22Rv1 (cell line): ENCODE results near the gene ZNF8.

Experiments
- CTCF ChIP-seq: fragments of 450-650 bp; IDR thresholded peaks from 2 replicates; pipeline ENCODE4 v1.5.1; 2017; ENCODE audit warnings: mild to moderate bottlenecking
- ZFX ChIP-seq: fragments of 450-650 bp; IDR thresholded peaks from 2 replicates; pipeline ENCODE4 v1.6.1; 2017; ENCODE audit warnings: antibody characterized with exemption, borderline replicate concordance

DNA sequence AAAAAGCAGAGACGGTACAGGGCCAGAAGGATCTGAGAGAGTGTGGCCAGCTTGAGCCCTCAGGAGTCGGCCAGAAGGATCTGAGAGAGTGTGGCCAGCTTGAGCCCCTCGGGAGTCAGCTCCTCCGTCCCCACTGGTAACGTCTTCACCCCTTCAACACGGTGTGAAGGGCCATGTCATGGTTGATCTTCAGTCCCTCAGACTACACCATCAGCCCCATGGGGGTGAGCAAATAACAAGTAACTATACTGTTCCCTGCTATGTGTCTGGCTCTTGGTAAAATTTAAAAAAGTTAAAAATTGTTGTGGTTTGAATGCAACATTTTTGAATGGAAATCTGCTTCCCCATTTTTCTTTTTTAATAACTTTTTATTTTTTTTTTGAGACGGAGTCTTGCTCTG, 1.6 kb upstream of the ZNF8 start:
- TF ChIP-seq CTCF (no peak), ZFX (no peak)
